ENCODE measurements around the gene CCR8.

The CCR8 gene

GRCh38 chr3:39285332-39285731, 44.2 kb upstream of the CCR8 start:
- Histone ChIP-seq H3K27me3 (replicated peaks; ENCODE audit: insufficient read depth, low read length) (no peaks in the 10 kb centered on the region), H3F3A (ENCODE audit: insufficient read depth, low read length) (peaks cover 20% of the 10 kb centered on the region), H3K4me3 (ENCODE audit: low read length) (no peak overlapping the region), H3K79me2 (ENCODE audit: low read length) (no peaks in the 10 kb centered on the region), H4K20me1 (ENCODE audit: insufficient read depth, low read length) (no peaks in the 10 kb centered on the region), H3K36me3 (replicated peaks; ENCODE audit: insufficient read depth, low read length) (no peaks in the 10 kb centered on the region), H3K4me1 (ENCODE audit: low read length) (peaks cover 58% of the 10 kb centered on the region), H3K9me2 (replicated peaks; ENCODE audit: insufficient read depth, low read length) (no peaks in the 10 kb centered on the region), H3K9ac (ENCODE audit: low read length) (no peak overlapping the region), H3K4me2 (ENCODE audit: low read depth, low read length) (no peak overlapping the region), H2AFZ (ENCODE audit: low read length) (no peak overlapping the region), H3K27ac (ENCODE audit: low read length) (no peak overlapping the region), H3K9me3 (replicated peaks; ENCODE audit: insufficient read depth, low read length) (no peaks in the 10 kb centered on the region)
- DNase-seq = no peak
- TF ChIP-seq CTCF (IDR thresholded peaks at IDR 0.05; ENCODE audit: low read length) (no peak), EZH2 (optimal IDR thresholded peaks at IDR 0.05; ENCODE audit: low read depth, low read length) (no peak), EZH2phosphoT487 (IDR thresholded peaks at IDR 0.05; ENCODE audit: low read length) (no peak)

DNA sequence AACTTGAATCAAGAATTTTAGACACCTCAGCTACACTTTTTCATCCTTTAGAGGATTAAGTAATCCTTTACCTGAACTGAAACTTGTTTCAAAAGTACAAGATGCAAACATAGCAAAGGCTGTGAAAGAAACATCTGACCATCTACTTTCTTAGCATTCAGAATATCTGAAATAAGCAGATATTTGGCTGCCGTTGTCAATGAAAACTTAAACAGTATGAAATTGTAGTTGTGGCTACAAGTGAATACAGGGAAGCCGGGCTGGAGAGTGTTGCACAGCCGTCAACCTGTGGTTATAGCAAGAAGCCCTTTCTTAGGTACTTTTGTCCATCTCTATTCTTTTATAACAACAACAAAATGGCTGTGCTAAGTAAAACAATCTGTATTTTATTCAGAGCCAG, 42.7 kb upstream of the CCR8 start:
- Histone ChIP-seq H3K79me2 (ENCODE audit: low read length) (no peaks in the 10 kb centered on the region), H3K9ac (ENCODE audit: low read length) (peak overlapping the region; percentile 35; the same call in 1 of the 2 replicates), H3K27me3 (replicated peaks; ENCODE audit: insufficient read depth, low read length) (no peaks in the 10 kb centered on the region), H3K4me1 (ENCODE audit: low read length) (peaks cover 59% of the 10 kb centered on the region), H3K27ac (ENCODE audit: low read length) (peak overlapping the region; percentile 86), H3K9me2 (replicated peaks; ENCODE audit: insufficient read depth, low read length) (no peaks in the 10 kb centered on the region), H3K4me3 (ENCODE audit: low read length) (peak overlapping the region; percentile 2; the same call in 1 of the 2 replicates), H3F3A (ENCODE audit: insufficient read depth, low read length) (peaks cover 24% of the 10 kb centered on the region), H3K36me3 (replicated peaks; ENCODE audit: insufficient read depth, low read length) (no peaks in the 10 kb centered on the region), H3K4me2 (ENCODE audit: low read depth, low read length) (peak overlapping the region; percentile 48), H2AFZ (ENCODE audit: low read length) (peak overlapping the region; percentile 46), H4K20me1 (ENCODE audit: insufficient read depth, low read length) (no peaks in the 10 kb centered on the region), H3K9me3 (replicated peaks; ENCODE audit: insufficient read depth, low read length) (no peaks in the 10 kb centered on the region)
- DNase-seq = peak; percentile 86
- no peak for TF ChIP-seq EZH2phosphoT487 (IDR thresholded peaks at IDR 0.05; ENCODE audit: low read length)
- TF ChIP-seq EZH2 (optimal IDR thresholded peaks at IDR 0.05; ENCODE audit: low read depth, low read length) = no peak
- no peak for TF ChIP-seq CTCF (IDR thresholded peaks at IDR 0.05; ENCODE audit: low read length)

- DNase-seq = no peak
- Histone ChIP-seq H2AFZ (ENCODE audit: low read length) (peak overlapping the region; percentile 46), H3K9ac (ENCODE audit: low read length) (peak overlapping the region; percentile 35; the same call in 1 of the 2 replicates), H3K9me2 (replicated peaks; ENCODE audit: insufficient read depth, low read length) (no peaks in the 10 kb centered on the region), H3K4me3 (ENCODE audit: low read length) (peak overlapping the region; percentile 2; the same call in 1 of the 2 replicates), H3K36me3 (replicated peaks; ENCODE audit: insufficient read depth, low read length) (no peaks in the 10 kb centered on the region), H3K4me1 (ENCODE audit: low read length) (peaks cover 59% of the 10 kb centered on the region), H3K27ac (ENCODE audit: low read length) (peak overlapping the region; percentile 86), H4K20me1 (ENCODE audit: insufficient read depth, low read length) (no peaks in the 10 kb centered on the region), H3K79me2 (ENCODE audit: low read length) (no peaks in the 10 kb centered on the region), H3K9me3 (replicated peaks; ENCODE audit: insufficient read depth, low read length) (no peaks in the 10 kb centered on the region), H3K4me2 (ENCODE audit: low read depth, low read length) (peak overlapping the region; percentile 48), H3K27me3 (replicated peaks; ENCODE audit: insufficient read depth, low read length) (no peaks in the 10 kb centered on the region), H3F3A (ENCODE audit: insufficient read depth, low read length) (peaks cover 24% of the 10 kb centered on the region)
- no peak for TF ChIP-seq CTCF (IDR thresholded peaks at IDR 0.05; ENCODE audit: low read length)
- TF ChIP-seq EZH2phosphoT487 (IDR thresholded peaks at IDR 0.05; ENCODE audit: low read length) = no peak
- TF ChIP-seq EZH2 (optimal IDR thresholded peaks at IDR 0.05; ENCODE audit: low read depth, low read length) = no peak
These were observed 42.0 kb upstream of the CCR8 start for GRCh38 chr3:39287216-39288164.

Measured in MM.1S (cell line).